Activated CD4-positive, CD25-positive, alpha-beta regulatory T cell (primary cell): ENCODE results near the gene DAZAP1.
"Not testable (repeated sequence)": the region's sequence is repeated elsewhere in the genome, so short reads cannot be mapped to it uniquely, and the experiment has no call there.

Experiments
- DNase-seq, 4 experiments: peaks; one replicate each; lab custom pipeline; 2025; lab: John Stamatoyannopoulos, UW

Gene DAZAP1

DNA sequence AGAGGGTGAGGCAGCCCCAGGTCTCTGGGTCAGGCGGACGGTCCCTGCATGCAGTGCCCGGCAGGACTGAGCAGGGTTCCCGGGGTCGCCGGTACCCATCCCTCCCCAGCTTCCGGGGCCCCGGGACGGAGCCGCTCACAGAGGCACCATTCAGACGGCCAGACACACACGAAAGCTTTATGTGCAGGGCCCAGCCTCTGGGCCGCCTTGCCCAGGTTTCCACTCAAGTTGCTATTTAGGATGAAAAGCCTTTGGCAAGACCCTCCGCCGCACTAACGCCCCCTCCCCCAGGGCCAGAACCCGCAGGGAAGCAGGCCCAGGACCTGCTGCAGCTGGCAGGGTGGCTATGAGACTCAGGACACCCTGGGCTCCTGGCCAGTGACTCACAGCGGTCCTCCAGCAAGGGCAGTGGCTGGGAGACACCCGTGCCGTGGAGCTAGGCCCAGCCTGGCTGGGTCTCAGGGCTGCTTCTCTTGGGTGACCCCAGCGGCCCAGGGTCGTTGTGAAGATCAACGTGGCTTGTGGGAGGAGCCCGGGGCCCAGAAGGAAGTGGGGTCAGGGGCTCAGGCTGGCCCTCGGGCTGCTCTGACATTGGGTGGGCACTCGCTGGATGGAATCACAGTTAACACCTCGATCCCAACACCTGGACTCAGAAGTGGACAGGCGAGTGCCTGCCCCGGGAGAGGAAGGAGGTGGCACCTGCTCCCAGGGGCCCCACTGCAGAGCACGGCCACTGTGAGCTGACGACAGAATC lies 66.8 kb downstream of the DAZAP1 start:
- no peak for DNase-seq

DNA sequence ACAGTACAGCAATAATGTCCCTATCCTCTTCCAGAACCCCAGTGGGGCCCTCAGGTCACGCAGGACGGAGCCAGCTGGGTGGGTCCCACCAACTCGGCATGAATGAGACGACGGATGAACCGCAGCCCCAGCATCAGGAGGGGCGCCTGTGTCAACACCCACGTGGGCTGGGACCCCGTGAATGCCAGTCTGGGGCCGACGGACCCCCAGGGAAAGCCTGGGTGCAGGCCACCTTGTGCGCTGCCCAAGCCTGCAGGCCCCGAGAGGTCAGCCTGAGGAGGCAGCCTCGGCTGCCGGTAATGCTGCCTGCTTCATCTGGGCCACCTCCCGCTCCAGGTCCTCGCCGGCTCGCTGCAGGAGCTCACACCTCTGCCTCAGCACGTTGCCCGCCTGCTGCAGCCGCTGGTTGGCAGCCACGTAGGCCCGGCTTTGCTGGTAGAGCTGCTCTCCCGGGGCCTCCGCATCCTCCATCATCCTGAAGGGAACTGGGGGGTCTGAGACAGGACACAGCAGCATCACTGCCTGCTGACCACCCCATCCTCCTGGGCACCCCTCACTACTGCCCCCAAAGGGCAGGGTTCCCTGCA lies 67.5 kb downstream of the DAZAP1 start:
- DNase-seq, result no peak

DNA sequence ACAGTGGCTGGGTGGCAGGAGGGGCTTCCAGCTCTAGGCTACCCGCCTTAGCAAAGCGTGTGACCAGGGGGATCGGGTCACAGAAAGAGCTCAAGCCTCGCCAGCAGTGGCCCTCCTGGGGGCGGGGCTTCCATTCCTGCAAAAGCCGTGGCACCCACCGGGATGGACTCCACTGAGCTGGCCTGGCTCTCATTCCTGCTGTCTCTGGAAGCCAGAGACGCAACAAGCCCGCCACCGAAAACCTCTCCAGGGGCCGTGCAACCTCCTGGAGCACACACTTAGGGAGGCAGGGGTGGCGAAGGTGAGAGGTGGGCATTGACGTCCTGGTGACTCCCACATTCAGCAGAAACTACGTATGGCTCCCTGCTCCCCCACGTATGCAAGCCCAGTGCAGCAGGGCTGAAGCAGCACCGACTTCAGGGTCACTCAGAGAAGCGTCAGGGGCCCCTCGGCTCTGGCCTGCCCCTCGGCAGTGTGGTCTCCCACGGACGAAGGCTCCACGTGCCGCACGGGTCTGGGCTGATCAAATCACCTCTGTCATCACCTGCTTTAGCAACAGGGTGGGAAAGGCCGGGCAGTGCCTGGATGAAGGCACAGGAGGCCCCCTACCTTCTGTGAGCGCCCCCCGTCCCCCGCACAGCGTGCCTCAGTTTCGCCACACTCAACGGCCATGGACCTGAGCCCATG lies 68.5 kb downstream of the DAZAP1 start:
- no peak for DNase-seq

DNA sequence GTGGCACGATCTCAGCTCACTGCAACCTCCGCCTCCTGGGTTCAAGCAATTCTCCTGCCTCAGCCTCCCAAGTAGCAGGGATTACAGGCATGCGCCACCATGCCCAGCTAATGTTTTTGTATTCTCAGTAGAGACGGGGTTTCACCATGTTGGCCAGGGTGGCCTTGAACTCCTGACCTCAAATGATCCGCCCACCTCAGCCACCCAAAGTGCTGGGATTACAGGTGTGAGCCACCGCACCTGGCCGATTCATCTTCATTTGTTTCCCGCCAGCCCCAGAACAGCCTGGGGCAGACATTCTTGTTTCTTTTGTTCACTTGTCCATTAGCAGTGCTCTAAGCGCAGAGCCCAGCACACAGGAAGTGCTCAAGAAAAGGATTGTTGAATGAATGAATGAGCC lies 69.7 kb downstream of the DAZAP1 start:
- not testable (repeated sequence) for DNase-seq

DNA sequence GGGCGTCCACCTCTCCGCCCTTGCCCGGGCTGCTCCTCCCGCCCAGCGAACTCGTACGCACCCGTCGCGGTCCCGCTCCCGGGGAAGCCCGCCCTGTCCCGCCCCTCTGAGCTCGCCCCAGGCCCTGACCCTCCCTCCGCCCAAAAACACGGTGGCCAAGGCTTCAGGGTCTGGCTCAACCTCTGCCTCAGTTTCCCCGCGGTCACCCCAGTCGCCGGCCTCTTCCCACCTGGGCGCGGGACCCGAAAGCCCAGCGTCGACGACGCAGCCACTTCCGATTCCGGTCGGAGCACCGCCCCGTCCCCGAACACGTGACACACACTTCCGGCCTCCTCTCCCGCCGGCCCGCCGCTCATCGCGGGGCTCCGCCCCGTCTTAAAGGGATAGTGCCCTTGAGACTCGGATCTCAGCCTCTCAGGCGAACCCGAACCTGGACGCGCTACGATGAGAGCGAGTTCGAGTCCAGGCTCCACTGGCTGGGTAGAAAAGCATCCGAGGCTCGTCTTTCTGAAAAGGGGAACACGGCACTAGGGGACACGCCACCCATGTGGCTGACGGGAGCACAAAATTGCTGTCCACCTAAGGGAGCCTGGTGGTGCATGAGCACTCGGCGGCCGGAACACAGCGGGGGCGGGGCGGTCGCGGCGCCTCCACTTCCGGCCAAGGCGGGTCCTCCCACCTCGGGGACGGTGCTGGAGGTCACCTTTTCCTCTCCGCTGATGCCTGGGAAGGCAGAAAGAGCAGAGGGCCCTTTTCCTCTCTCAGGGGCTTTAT lies 71.7 kb downstream of the DAZAP1 start, which contains the start of gene C19orf25:
Gene C19orf25, minus strand, starts transcription at position 282 of the 774 bp plus-strand sequence. CDS start 312 bp downstream, outside the sequence.
- peak; percentile 84 to 85 (median 84) for DNase-seq

DNA sequence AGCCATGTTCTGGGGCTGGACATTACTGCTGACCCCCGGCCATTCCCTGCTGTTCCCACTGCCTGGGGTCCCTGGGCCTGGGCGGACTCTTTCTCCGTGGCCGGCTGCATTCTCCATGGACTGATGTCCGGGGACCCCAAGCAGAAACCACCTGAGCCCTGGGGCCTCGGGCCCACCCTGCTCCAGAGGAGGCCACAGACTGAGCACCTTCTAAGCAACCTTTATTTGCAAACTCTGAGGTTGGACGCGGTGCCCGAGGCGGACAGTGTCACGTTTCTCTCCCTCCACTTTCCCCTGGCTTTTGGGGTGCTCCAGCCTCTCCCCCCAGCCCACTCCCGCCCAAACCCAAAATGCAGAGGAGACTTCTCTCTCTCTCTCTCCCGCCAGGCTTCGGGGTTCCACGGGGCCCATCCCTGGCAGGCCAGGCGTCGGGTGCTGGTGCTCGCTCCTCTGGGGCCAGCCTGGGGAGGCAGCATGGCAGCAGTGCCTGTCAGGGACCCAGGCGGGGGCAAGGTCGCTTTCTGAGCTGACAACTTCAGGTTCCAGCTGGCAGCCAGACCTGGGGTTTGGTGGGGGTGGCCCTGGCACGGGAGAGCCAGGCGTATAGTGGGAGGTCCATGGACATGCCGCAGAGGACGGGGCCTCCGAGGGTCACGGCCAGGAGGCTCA lies 74.0 kb downstream of the DAZAP1 start:
- DNase-seq, result no peak

DNA sequence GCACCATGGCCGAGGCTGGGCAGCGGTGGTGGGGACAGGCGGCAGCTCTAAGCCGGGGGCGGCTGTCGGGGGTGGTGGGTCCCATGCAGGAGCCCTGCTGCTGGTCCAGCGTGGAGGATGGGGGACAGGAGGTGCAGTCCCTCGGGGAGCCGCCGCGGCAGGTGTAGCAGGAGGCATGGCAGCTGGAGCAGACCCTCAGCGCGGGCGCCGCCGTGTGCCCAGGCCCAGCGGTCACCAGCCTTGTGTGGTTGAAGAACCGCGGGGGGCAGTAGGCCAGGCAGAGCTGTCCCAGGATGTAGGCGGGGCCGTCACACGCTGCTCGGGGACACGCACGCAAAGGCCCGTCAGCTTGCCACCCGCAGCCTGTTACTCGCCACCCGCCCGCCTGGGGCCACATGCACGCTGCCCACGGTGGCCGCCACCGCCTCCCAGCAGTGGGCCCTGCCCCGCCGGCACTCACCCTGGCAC lies 74.5 kb downstream of the DAZAP1 start:
- no peak for DNase-seq

DNA sequence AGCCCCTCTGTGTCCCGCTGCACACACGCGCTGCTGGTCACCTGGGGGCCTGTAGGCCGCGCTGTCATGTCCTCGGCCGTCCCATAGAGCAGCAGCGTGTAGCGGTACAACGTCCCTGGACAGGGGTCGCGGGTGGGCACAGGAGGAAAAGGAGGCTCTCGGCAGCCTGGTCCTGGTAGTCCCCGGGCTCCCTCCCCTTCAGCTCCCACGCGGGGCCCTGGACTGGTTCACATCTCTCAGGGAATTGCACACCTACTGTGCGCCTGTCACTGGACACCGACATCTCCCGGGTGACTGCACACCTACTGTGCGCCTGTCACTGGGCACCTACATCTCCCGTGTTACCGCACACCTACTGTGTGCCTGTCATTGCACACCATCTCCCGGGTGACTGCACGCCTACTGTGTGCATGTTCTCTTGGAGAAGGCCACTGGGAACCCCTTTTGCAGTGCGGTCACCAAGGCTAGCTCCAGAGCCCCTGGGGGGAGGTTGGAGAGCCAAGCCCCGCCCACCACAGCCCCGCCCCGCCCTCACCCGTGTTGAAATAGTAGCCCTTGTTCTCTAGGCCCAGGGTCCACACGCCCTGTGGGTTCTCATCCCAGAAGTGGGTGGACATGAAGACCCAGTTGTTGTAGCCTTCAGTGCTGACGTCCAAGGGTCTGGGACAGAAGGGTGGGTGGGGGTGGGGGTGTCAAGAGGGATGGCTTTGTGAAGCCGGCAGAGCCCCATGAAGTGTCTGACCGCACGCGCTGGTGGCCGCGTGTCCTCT lies 75.2 kb downstream of the DAZAP1 start:
- no peak for DNase-seq

DNA sequence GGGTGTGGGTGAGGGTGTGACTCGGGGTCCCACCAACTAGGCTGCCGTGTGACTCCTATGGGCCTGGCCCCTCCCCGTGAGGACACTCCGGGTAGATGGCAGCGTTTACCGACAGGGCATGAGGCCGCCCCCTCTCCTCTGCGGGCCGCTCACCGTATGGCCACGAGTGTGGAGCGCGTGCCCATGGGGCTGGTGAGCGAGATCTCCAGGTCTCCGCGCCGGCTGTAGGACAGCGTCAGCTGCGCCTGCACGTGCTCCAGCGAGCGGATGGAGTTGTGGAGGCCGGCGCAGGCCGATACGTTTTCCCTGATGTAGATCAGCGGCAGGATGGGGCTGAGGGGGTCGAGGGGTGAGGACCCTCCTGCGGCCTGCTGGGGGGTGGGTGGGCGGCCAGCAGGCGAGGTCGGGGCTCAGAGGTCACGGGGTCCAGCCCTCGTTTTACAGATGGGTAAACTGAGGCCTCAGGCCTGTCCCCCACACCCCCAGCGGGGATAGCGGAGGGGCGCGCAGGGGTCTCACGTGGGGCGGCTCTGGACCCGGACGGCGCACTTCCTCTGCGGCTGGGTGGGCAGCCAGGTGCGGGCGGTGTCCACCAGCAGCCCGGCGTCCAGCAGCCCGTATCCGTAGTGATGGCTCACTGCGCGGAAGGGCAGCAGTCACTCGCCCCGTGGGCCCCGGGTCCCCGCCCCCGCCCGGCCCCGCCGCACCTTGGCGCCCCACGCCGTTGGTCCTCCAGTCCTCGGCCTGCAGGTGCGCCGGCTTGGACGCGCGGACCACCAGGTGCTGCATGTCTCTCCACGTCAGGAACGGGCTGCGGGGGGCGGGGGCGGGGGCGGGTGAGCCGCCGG lies 76.0 kb downstream of the DAZAP1 start:
- DNase-seq, result no peak

DNA sequence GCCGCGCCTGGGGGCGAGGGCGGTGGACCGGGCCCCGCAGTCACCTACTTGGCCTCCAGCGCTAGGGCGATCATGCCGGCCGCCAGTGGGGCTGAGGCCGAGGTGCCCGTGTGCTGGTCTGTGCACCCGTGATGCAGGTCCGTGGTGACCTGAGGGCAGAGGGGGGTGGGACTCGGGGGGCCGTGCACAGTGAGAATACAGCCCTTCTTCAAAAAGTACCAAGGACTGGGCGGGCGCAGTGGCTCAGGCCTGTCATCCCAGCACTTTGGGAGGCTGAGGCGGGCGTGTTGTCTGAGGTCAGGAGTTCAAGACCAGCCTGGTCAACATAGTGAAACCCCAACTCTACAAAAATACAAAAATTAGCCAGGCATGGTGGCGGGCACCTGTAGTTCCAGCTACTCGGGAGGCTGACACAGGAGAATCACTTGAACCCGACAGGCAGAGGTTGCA lies 76.6 kb downstream of the DAZAP1 start:
- DNase-seq, result no peak
